SU-DHL-6 (cell line): ENCODE results near the gene PARP1.

Source experiments
- EZH2phosphoT487 ChIP-seq: fragments of 200-600 bp; sonication (generic), shearing (Covaris generic); conservative IDR thresholded peaks from 2 replicates; pipeline ENCODE4 v1.6.1; 2018; ENCODE audit warnings: mild to moderate bottlenecking, antibody characterized with exemption, low read length, moderate library complexity, mixed read lengths
- TF ChIP-seq, protein P1 (sequence below): fragments of 200-600 bp; sonication (generic); IDR thresholded peaks from one replicate; pipeline ENCODE4 v1.5.1; 2017; ENCODE audit warnings: antibody characterized with exemption, mild to moderate bottlenecking, low read length, moderate library complexity; ENCODE audit not compliant: insufficient read depth, poor library complexity, severe bottlenecking

GRCh38 chr1:226376300-226376699 lies 31.6 kb downstream of the PARP1 start:
- TF ChIP-seq, protein P1, sequence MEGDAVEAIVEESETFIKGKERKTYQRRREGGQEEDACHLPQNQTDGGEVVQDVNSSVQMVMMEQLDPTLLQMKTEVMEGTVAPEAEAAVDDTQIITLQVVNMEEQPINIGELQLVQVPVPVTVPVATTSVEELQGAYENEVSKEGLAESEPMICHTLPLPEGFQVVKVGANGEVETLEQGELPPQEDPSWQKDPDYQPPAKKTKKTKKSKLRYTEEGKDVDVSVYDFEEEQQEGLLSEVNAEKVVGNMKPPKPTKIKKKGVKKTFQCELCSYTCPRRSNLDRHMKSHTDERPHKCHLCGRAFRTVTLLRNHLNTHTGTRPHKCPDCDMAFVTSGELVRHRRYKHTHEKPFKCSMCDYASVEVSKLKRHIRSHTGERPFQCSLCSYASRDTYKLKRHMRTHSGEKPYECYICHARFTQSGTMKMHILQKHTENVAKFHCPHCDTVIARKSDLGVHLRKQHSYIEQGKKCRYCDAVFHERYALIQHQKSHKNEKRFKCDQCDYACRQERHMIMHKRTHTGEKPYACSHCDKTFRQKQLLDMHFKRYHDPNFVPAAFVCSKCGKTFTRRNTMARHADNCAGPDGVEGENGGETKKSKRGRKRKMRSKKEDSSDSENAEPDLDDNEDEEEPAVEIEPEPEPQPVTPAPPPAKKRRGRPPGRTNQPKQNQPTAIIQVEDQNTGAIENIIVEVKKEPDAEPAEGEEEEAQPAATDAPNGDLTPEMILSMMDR: no peak
- TF ChIP-seq EZH2phosphoT487: no peak
